Tibial nerve (tissue), 4 donors: ENCODE measurements around the gene EPHB4. TPM values are rescaled to one million over a fixed set of nuclear protein-coding genes. Genes with fewer than 3 reads are reported as not detected.
A peak's percentile ranks its signal among the peaks of the same experiment; 100 is the strongest.

ENCODE experiments used
- DNase-seq, 2 donors: peaks; one replicate each; pipeline ENCODE4 v3.0.0-alpha.2; 2019; ENCODE audit warnings: low spot score in 2 of 2
- H3K27ac ChIP-seq, 4 donors: fragments of 200-600 bp; sonication (generic) in 3 of 4; one replicate each; pipeline ENCODE4 v1.5.1; 2017 to 2019; ENCODE audit warnings: mild to moderate bottlenecking in 1 of 4
- H3K27me3 ChIP-seq, 2 donors: fragments of 200-600 bp; sonication (generic) in 1 of 2; one replicate each; pipeline versions ENCODE4 v1.5.1 to v1.6.0; 2017 to 2019
- H3K36me3 ChIP-seq, 3 donors: fragments of 200-600 bp; sonication (generic); one replicate each; pipeline ENCODE4 v1.5.1; 2018 to 2019
- H3K4me1 ChIP-seq, 4 donors: fragments of 200-600 bp; sonication (generic) in 3 of 4; one replicate each; pipeline ENCODE4 v1.5.1; 2017 to 2019
- H3K4me3 ChIP-seq, 4 donors: fragments of 200-600 bp; sonication (generic) in 3 of 4; one replicate each; pipeline ENCODE4 v1.5.1; 2017 to 2019; ENCODE audit warnings: mild to moderate bottlenecking in 1 of 4, moderate library complexity in 1 of 4
- H3K9me3 ChIP-seq, 4 donors: fragments of 200-600 bp; sonication (generic) in 3 of 4; one replicate each; pipeline ENCODE4 v1.5.1; 2017 to 2019
- CTCF ChIP-seq, 5 experiments: fragments of 200-600 bp in 3 of 5; fragments of 450-650 bp in 2 of 5; sonication (generic) in 3 of 5; IDR thresholded peaks; one replicate each; pipeline ENCODE4 v1.5.1; 2016 to 2019; ENCODE audit warnings: antibody characterized with exemption in 5 of 5, mild to moderate bottlenecking in 3 of 5, moderate library complexity in 2 of 5
- EP300 ChIP-seq, 2 donors: sonication (generic); formaldehyde crosslinking; IDR thresholded peaks; one replicate each; pipeline ENCODE4 v1.6.1; 2017; ENCODE audit warnings: antibody characterized with exemption in 2 of 2, mild to moderate bottlenecking in 1 of 2
- POLR2A ChIP-seq, 2 donors: fragments of 450-650 bp; IDR thresholded peaks; one replicate each; pipeline ENCODE4 v1.6.1; 2017; ENCODE audit warnings: antibody characterized with exemption in 2 of 2, mild to moderate bottlenecking in 2 of 2, moderate library complexity in 2 of 2
- WGBS, 2 donors: methylation state at CpG; one replicate each; pipeline ENCODE4 v1.1.5; 2018; 5-methylcytosine and 5-hydroxymethylcytosine counted together
- total RNA-seq, 4 donors: library from RNA; depleted of rRNA; stranded (reverse); fragments of >200 nt; gene quantifications; one replicate each; pipeline ENCODE4 v1.1.0, GENCODE V29; 2016

The EPHB4 gene
- total RNA-seq, 4 donors from 2014 or later: 15.5 to 37.5 (median 25.9) TPM

- WGBS, 2 donors: 0 to 2% methylated on average over 36 to 44 of the region's 71 CpGs
- Histone ChIP-seq H3K36me3 (peaks cover 0 to 26% (median 0%) of the 10 kb centered on the region in 3 donors), H3K27ac (peak within 1 kb of the TSS; percentile 21 to 85 (median 80)), H3K27me3 (no peaks in the 10 kb centered on the region), H3K4me3 (peak within 1 kb of the TSS; percentile 49 to 84 (median 80)), H3K4me1 (peaks cover 0 to 25% (median 3%) of the 10 kb centered on the region in 4 donors), H3K9me3 (no peaks in the 10 kb centered on the region)
- TF ChIP-seq CTCF (IDR thresholded peaks at IDR 0.05) (peak; percentile 93 to 97 (median 95)), POLR2A (IDR thresholded peaks at IDR 0.05) (peak in 1 of 2 donors; percentile 41), EP300 (IDR thresholded peaks at IDR 0.05) (peak in 1 of 2 donors; percentile 34)
- DNase-seq: peak; percentile 83 to 85
Observed at GRCh38 chr7:100852048-100852872, 24.9 kb upstream of the EPHB4 start, which contains the start of gene SLC12A9. Gene SLC12A9, plus strand, starts transcription at chr7:100852713. Its CDS starts 1,485 bp downstream, at chr7:100854198.

- TF ChIP-seq EP300 (IDR thresholded peaks at IDR 0.05) (no peak), POLR2A (IDR thresholded peaks at IDR 0.05) (no peak), CTCF (IDR thresholded peaks at IDR 0.05) (no peak)
- WGBS, 2 donors: 92 to 95% methylated on average over 4 of the region's 4 CpGs
- no peaks in the 10 kb centered on the region for H3K27me3 ChIP-seq
- H3K27ac ChIP-seq: no peak overlapping the region
- H3K9me3 ChIP-seq: no peaks in the 10 kb centered on the region
- DNase-seq: no peak
- no peaks in the 10 kb centered on the region for H3K36me3 ChIP-seq
- no peak overlapping the region for H3K4me3 ChIP-seq
- peaks cover 0 to 7% (median 3%) of the 10 kb centered on the region in 4 donors for H3K4me1 ChIP-seq
Observed at GRCh38 chr7:100847360-100847759, 20.0 kb upstream of the EPHB4 start.

GRCh38 chr7:100840470-100841100, 13.3 kb upstream of the EPHB4 start:
- no peak for DNase-seq
- H3K36me3 ChIP-seq: no peaks in the 10 kb centered on the region
- no peaks in the 10 kb centered on the region for H3K9me3 ChIP-seq
- peaks cover 0 to 17% (median 2%) of the 10 kb centered on the region in 4 donors for H3K4me1 ChIP-seq
- WGBS, 2 donors: 58 to 62% methylated on average over 8 of the region's 8 CpGs
- H3K27ac ChIP-seq: no peak overlapping the region
- H3K4me3 ChIP-seq: no peak overlapping the region
- no peak for TF ChIP-seq CTCF (IDR thresholded peaks at IDR 0.05)
- no peak for TF ChIP-seq EP300 (IDR thresholded peaks at IDR 0.05)
- no peak for TF ChIP-seq POLR2A (IDR thresholded peaks at IDR 0.05)
- no peaks in the 10 kb centered on the region for H3K27me3 ChIP-seq

- H3K36me3 ChIP-seq: no peaks in the 10 kb centered on the region
- no peak for TF ChIP-seq EP300 (IDR thresholded peaks at IDR 0.05)
- no peak for TF ChIP-seq POLR2A (IDR thresholded peaks at IDR 0.05)
- TF ChIP-seq CTCF (IDR thresholded peaks at IDR 0.05): no peak
- H3K4me3 ChIP-seq: no peak overlapping the region
- no peak for DNase-seq
- peaks cover 0 to 17% (median 2%) of the 10 kb centered on the region in 4 donors for H3K4me1 ChIP-seq
- H3K9me3 ChIP-seq: no peaks in the 10 kb centered on the region
- H3K27ac ChIP-seq: no peak overlapping the region
- H3K27me3 ChIP-seq: no peaks in the 10 kb centered on the region
- WGBS, 2 donors: 93 to 94% methylated on average over 17 to 18 of the region's 18 CpGs
Observed at GRCh38 chr7:100839361-100839760, 12.0 kb upstream of the EPHB4 start.
